Thyroid gland (tissue), 4 donors: ENCODE measurements around the gene TNFSF15.

Experiments
- CTCF ChIP-seq, 6 experiments: fragments of 200-600 bp in 3 of 6; fragments of 450-650 bp in 3 of 6; sonication (generic) in 3 of 6; IDR thresholded peaks; one replicate each; pipeline ENCODE4 v1.5.1; 2016 to 2019; ENCODE audit warnings: antibody characterized with exemption in 6 of 6, mild to moderate bottlenecking in 2 of 6, inconsistent platforms in 1 of 6, moderate library complexity in 1 of 6
- POLR2A ChIP-seq, 2 donors: fragments of 450-650 bp; IDR thresholded peaks; one replicate each; pipeline ENCODE4 v1.6.1; 2017; ENCODE audit warnings: antibody characterized with exemption in 2 of 2, mild to moderate bottlenecking in 2 of 2, moderate library complexity in 1 of 2

DNA sequence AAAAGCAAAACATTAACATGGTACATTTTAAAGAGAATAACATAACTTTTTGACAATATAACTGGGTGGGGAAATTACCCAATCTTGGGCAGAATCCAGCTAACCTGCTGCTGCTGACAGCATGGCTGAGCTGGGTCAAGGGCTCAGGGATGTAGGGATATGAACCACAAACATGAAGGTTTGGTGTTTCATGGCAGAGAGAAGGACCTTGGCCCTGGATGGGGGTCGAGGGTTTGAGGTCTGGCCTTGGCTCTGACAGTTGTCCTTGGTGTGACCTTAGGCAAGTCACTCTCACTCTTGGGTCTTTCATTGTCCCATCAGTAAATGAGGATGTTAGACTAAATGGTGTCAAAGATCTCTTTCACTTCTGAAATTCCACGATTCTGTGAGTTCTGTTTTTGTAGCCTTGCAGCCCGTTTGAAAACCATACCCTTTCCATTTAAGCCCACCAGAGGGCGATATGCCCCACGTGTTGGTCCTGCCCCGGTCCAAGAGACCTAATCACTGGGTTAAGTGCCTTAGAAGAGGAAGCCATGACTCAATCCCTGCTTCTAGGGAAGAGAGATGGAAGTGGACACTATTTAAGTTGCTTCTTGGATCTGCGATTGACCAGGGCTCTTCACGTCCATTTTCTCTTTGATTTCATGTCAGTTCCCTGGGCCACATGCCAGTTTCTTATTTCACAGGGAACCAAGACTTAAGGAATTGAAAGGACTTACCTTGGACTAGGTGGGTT is 67.1 kb downstream of the TNFSF15 start:
- no peak for TF ChIP-seq POLR2A (IDR thresholded peaks at IDR 0.05)
- peak; percentile 68 to 98 (median 86) for TF ChIP-seq CTCF (IDR thresholded peaks at IDR 0.05)
